Stimulated activated CD8-positive, alpha-beta memory T cell treated with anti-CD3 and anti-CD28 coated beads, Interleukin-7, amount 100 ng/mL, for 4 hours (primary cell): ENCODE results near the gene LY6G6F.

Source experiments
- DNase-seq, 2 donors: peaks; one replicate each; pipeline ENCODE4 v3.0.0-alpha.2; 2020; ENCODE audit warnings: low read depth in 2 of 2

Gene LY6G6F

GRCh38 chr6:31723980-31724691 is 17.5 kb downstream of the LY6G6F start:
- DNase-seq, result no peak

- no peak for DNase-seq
These were observed 19.1 kb downstream of the LY6G6F start for GRCh38 chr6:31725502-31726350.

GRCh38 chr6:31727034-31727716 is 20.5 kb downstream of the LY6G6F start:
- DNase-seq, result no peak

- no peak for DNase-seq
These were observed 21.3 kb downstream of the LY6G6F start for GRCh38 chr6:31727717-31728671.

- DNase-seq, result no peak
These were observed 22.3 kb downstream of the LY6G6F start, which contains the start of gene DDAH2 for GRCh38 chr6:31728767-31729514. Gene DDAH2, minus strand, starts transcription at chr6:31729299. Its CDS starts 138 bp downstream, at chr6:31729161.

- peak; percentile 69 to 70 for DNase-seq
These were observed 22.9 kb downstream of the LY6G6F start for GRCh38 chr6:31729515-31729978.

- peak; percentile 39 to 61 for DNase-seq
These were observed 23.4 kb downstream of the LY6G6F start for GRCh38 chr6:31729979-31730630.

- no peak for DNase-seq
These were observed 24.0 kb downstream of the LY6G6F start for GRCh38 chr6:31730631-31731086.

- DNase-seq, result no peak
These were observed 25.4 kb downstream of the LY6G6F start for GRCh38 chr6:31732029-31732428.

GRCh38 chr6:31733734-31734133 is 27.1 kb downstream of the LY6G6F start:
- no peak for DNase-seq

GRCh38 chr6:31734247-31734820 is 27.7 kb downstream of the LY6G6F start:
- DNase-seq, result no peak

- DNase-seq, result peak; percentile 45 to 51
These were observed 28.2 kb downstream of the LY6G6F start for GRCh38 chr6:31734821-31735406.

GRCh38 chr6:31736021-31736767 is 29.5 kb downstream of the LY6G6F start, which contains the start of gene CLIC1:
Gene CLIC1, minus strand, starts transcription at chr6:31736530. Its CDS starts 230 bp downstream, at chr6:31736300.
- DNase-seq, result peak; percentile 61 to 70

- DNase-seq, result no peak
These were observed 30.2 kb downstream of the LY6G6F start for GRCh38 chr6:31736768-31737314.

- no peak for DNase-seq
These were observed 30.8 kb downstream of the LY6G6F start for GRCh38 chr6:31737315-31737990.

- peak; percentile 55 to 63 for DNase-seq
These were observed 31.6 kb downstream of the LY6G6F start for GRCh38 chr6:31737991-31738979.
